SK-N-SH (cell line): ENCODE measurements around the gene TFF1. TPM values are rescaled to one million over a fixed set of nuclear protein-coding genes. Genes with fewer than 3 reads are reported as not detected.

Experiments
- CTCF ChIA-PET: fragments of 300-600, 350-600 bp; formaldehyde crosslinking; extraction: SDS; loops from one replicate; lab custom pipeline; 2021; lab: Yijun Ruan, JAX
- POLR2A ChIA-PET: fragments of 350-600 bp; sonication (Branson Sonifier 250); formaldehyde crosslinking; extraction: SDS; loops from one replicate; lab custom pipeline; 2020; ENCODE audit warnings: antibody characterized with exemption, inconsistent platforms; lab: Yijun Ruan, JAX
- DNase-seq: peaks from one replicate; pipeline ENCODE4 v3.0.0; 2012
- H2AFZ ChIP-seq: fragments of 200-600 bp; sonication (generic); 2 replicates; pipeline ENCODE4 v1.8.1; 2016; ENCODE audit warnings: antibody characterized with exemption, mild to moderate bottlenecking, low read depth
- H3F3A ChIP-seq: fragments of 200-600 bp; sonication (generic); replicated peaks from 2 replicates; pipeline ENCODE3; 2016; ENCODE audit warnings: antibody characterized with exemption, mild to moderate bottlenecking; ENCODE audit not compliant: insufficient read depth
- H3K27ac ChIP-seq, 2 experiments: fragments of 200-500 bp in 1 of 2; fragments of 200-600 bp in 1 of 2; sonication (Bioruptor generic) in 1 of 2; sonication (generic), shearing (Covaris generic) in 1 of 2; 2 replicates each; pipeline versions ENCODE4 v1.5.1 to v1.6.1; 2014 to 2016; ENCODE audit warnings: low read depth in 2 of 2, inconsistent platforms in 1 of 2, low read length in 1 of 2, mild to moderate bottlenecking in 1 of 2, mixed read lengths in 1 of 2
- H3K27me3 ChIP-seq: fragments of 200-600 bp; sonication (generic), shearing (Covaris generic); 2 replicates; pipeline ENCODE4 v1.6.1; 2016; ENCODE audit warnings: mixed run types; ENCODE audit not compliant: insufficient read depth
- H3K36me3 ChIP-seq, 2 experiments: fragments of 200-500 bp in 1 of 2; fragments of 200-600 bp in 1 of 2; sonication (Bioruptor generic) in 1 of 2; sonication (generic) in 1 of 2; replicated peaks in 1 of 2; 2 replicates each; pipeline versions ENCODE3 to v1.5.1; 2014 to 2016; ENCODE audit warnings: low read length in 1 of 2, mild to moderate bottlenecking in 1 of 2; ENCODE audit not compliant: insufficient read depth in 2 of 2, control insufficient read depth in 1 of 2
- H3K4me1 ChIP-seq, 2 experiments: fragments of 200-500 bp in 1 of 2; fragments of 200-600 bp in 1 of 2; sonication (Bioruptor generic) in 1 of 2; sonication (generic), shearing (Covaris generic) in 1 of 2; 2 replicates each; pipeline versions ENCODE4 v1.5.1 to v1.6.1; 2014 to 2016; ENCODE audit warnings: low read depth in 1 of 2, low read length in 1 of 2, mixed run types in 1 of 2; ENCODE audit not compliant: insufficient read depth in 2 of 2, control insufficient read depth in 1 of 2
- H3K4me2 ChIP-seq: fragments of 200-600 bp; sonication (generic), shearing (Covaris generic); 2 replicates; pipeline ENCODE4 v1.6.1; 2017; ENCODE audit warnings: mixed run types
- H3K4me3 ChIP-seq, 2 experiments: fragments of 200-500 bp in 1 of 2; fragments of 200-600 bp in 1 of 2; sonication (Bioruptor generic) in 1 of 2; sonication (generic), shearing (Covaris generic) in 1 of 2; 2 replicates each; pipeline versions ENCODE4 v1.5.1 to v1.8.1; 2014 to 2016; ENCODE audit warnings: low read depth in 2 of 2, inconsistent platforms in 1 of 2, low read length in 1 of 2, mild to moderate bottlenecking in 1 of 2, mixed read lengths in 1 of 2, moderate library complexity in 1 of 2
- H3K79me2 ChIP-seq: fragments of 200-600 bp; sonication (generic); 2 replicates; pipeline ENCODE4 v1.8.1; 2017; ENCODE audit warnings: mild to moderate bottlenecking; ENCODE audit not compliant: insufficient read depth
- H3K9ac ChIP-seq: fragments of 200-600 bp; sonication (generic); 2 replicates; pipeline ENCODE4 v1.6.1; 2017; ENCODE audit warnings: mixed run types
- H3K9me2 ChIP-seq: fragments of 200-600 bp; sonication (generic); 2 replicates; pipeline ENCODE4 v1.6.1; 2017; ENCODE audit warnings: mixed run types
- H3K9me3 ChIP-seq: fragments of 200-600 bp; sonication (generic); 2 replicates; pipeline ENCODE4 v1.6.1; 2017; ENCODE audit warnings: mixed run types, mild to moderate bottlenecking, moderate library complexity
- H4K20me1 ChIP-seq: fragments of 200-600 bp; sonication (generic); 2 replicates; pipeline ENCODE4 v1.6.1; 2017; ENCODE audit warnings: mild to moderate bottlenecking, mixed run types; ENCODE audit not compliant: insufficient read depth
- CHD2 ChIP-seq: fragments of 150-350 bp; IDR thresholded peaks from 2 replicates; pipeline ENCODE4 v1.6.1; 2018; ENCODE audit warnings: low read length; ENCODE audit not compliant: partially characterized antibody
- CTCF ChIP-seq: fragments of 200-600 bp; sonication (generic); IDR thresholded peaks from 2 replicates; pipeline ENCODE4 v1.6.1; 2017; ENCODE audit warnings: antibody characterized with exemption, mild to moderate bottlenecking, moderate library complexity
- ELF1 ChIP-seq: IDR thresholded peaks from 2 replicates; pipeline ENCODE4 v1.4.0; 2012
- FOSL2 ChIP-seq: IDR thresholded peaks from 2 replicates; pipeline ENCODE4 v1.4.0; 2012; ENCODE audit warnings: low read depth, mild to moderate bottlenecking, moderate library complexity, borderline replicate concordance
- FOXJ3 ChIP-seq: sonication (generic); formaldehyde crosslinking; IDR thresholded peaks from 2 replicates; pipeline ENCODE4 v1.5.1; 2020; ENCODE audit warnings: mild to moderate bottlenecking, missing genetic modification reagents
- FOXM1 ChIP-seq: IDR thresholded peaks from 2 replicates; pipeline ENCODE4 v1.4.0; 2012; ENCODE audit warnings: low read depth, mild to moderate bottlenecking
- IRF3 ChIP-seq: fragments of 150-350 bp; IDR thresholded peaks from 2 replicates; pipeline ENCODE4 v1.6.1; 2016; ENCODE audit warnings: mild to moderate bottlenecking, low read depth, low read length
- JUND ChIP-seq: IDR thresholded peaks from 2 replicates; pipeline ENCODE4 v1.4.0; 2012
- NFIC ChIP-seq: IDR thresholded peaks from 2 replicates; pipeline ENCODE4 v1.4.0; 2012; ENCODE audit warnings: borderline replicate concordance
- REST ChIP-seq: IDR thresholded peaks from 2 replicates; pipeline ENCODE4 v1.6.1; 2012; ENCODE audit warnings: mild to moderate bottlenecking, low read depth, low read length, moderate library complexity
- RXRA ChIP-seq: IDR thresholded peaks from 2 replicates; pipeline ENCODE4 v1.4.0; 2012; ENCODE audit warnings: low read depth, mild to moderate bottlenecking, borderline replicate concordance
- SMC3 ChIP-seq: IDR thresholded peaks from 2 replicates; pipeline ENCODE4 v1.6.1; 2012; ENCODE audit warnings: low read depth, low read length, improper control_type of control experiment
- TAF1 ChIP-seq: IDR thresholded peaks from 2 replicates; pipeline ENCODE4 v1.6.1; 2012; ENCODE audit warnings: low read depth, mild to moderate bottlenecking, low read length, moderate library complexity, borderline replicate concordance
- TCF12 ChIP-seq: IDR thresholded peaks from 2 replicates; pipeline ENCODE4 v1.4.0; 2012
- TEAD4 ChIP-seq: IDR thresholded peaks from 2 replicates; pipeline ENCODE4 v1.4.0; 2012; ENCODE audit warnings: mild to moderate bottlenecking, borderline replicate concordance; ENCODE audit not compliant: insufficient read depth
- USF1 ChIP-seq: IDR thresholded peaks from 2 replicates; pipeline ENCODE4 v1.4.0; 2012; ENCODE audit warnings: low read depth, borderline replicate concordance
- WGBS: methylation state at CpG from one replicate; pipeline ENCODE4 v1.1.6; 2017; ENCODE audit warnings: low lambda C conversion rate; 5-methylcytosine and 5-hydroxymethylcytosine counted together
- polyA plus RNA-seq, 3 experiments: library from polyadenylated mRNA; depleted of rRNA; stranded (reverse); fragments of >200 nt; gene quantifications; 2 replicates each; pipeline ENCODE4 v1.2.3, GENCODE V29; 2012

TFF1 gene
- polyA plus RNA-seq, 1 of the 3 experiments (the other 2 are of a cell fraction), result not detected

- H3K79me2 ChIP-seq, result no peaks in the 10 kb centered on the region
- no peak within 1 kb of the TSS for H3K9ac ChIP-seq
- H3K4me1 ChIP-seq, result no peaks in the 10 kb centered on the region
- POLR2A ChIA-PET, result no interaction called here
- no peaks in the 10 kb centered on the region for H3K9me2 ChIP-seq
- no peaks in the 10 kb centered on the region for H3K27me3 ChIP-seq
- H3K4me3 ChIP-seq, result no peak within 1 kb of the TSS
- H4K20me1 ChIP-seq, result no peaks in the 10 kb centered on the region
- 54% methylated on average over 16 of the region's 21 CpGs for WGBS
- CTCF ChIA-PET, result interaction anchor here (0.6 to 0.7 kb wide), 2 partner anchors 94 to 286 kb away, joined by 3 read pairs; no protein-coding TSS in a partner anchor
- TF ChIP-seq FOXM1, result no peak
- TF ChIP-seq CTCF, result no peak
- TF ChIP-seq TAF1, result no peak
- no peak for TF ChIP-seq FOSL2
- TF ChIP-seq SMC3, result no peak
- no peak for TF ChIP-seq RXRA
- no peak for TF ChIP-seq FOXJ3 (CRISPR knock-in tag)
- no peak for TF ChIP-seq ELF1
- no peak for TF ChIP-seq REST
- no peak for TF ChIP-seq CHD2
- TF ChIP-seq JUND, result no peak
- TF ChIP-seq TEAD4, result no peak
- no peak for TF ChIP-seq IRF3
- TF ChIP-seq TCF12, result no peak
- TF ChIP-seq NFIC, result no peak
- no peak for TF ChIP-seq USF1
- TF ChIP-seq, all 33 proteins: peak for 0
- Histone ChIP-seq H2AFZ (no peak within 1 kb of the TSS), H3K4me2 (no peak within 1 kb of the TSS), H3K9me3 (no peaks in the 10 kb centered on the region), H3K27ac (no peak within 1 kb of the TSS), H3K36me3 (no peaks in the 10 kb centered on the region), H3F3A (no peaks in the 10 kb centered on the region)
- no peak for DNase-seq
Measured at GRCh38 chr21:42403611-42404231, 37.4 kb upstream of the TFF1 start, which contains the start of gene UBASH3A. TSS of gene UBASH3A (plus strand) at chr21:42403902. CDS start at chr21:42403946, 44 bp downstream.
